Endothelial cell of umbilical vein (primary cell): ENCODE data around the gene CAMTA1. TPM values are rescaled to one million over a fixed set of nuclear protein-coding genes. Genes with fewer than 3 reads are reported as not detected.

Source experiments
- BruUV-seq: library from RNA; stranded (reverse); fragments of 400-500 nt; replicated peaks from 2 replicates; lab custom pipeline; 2021; lab: Mats Ljungman, UMichigan
- CTCF ChIA-PET: fragments of 300-600, 350-600 bp; sonication (Branson Sonifier 250); formaldehyde crosslinking; loops from one replicate; lab custom pipeline; 2021; ENCODE audit warnings: antibody characterized with exemption, inconsistent platforms; lab: Charles Lee
- POLR2A ChIA-PET: fragments of 300-600, 350-600 bp; sonication (Branson Sonifier 250); formaldehyde crosslinking; loops from one replicate; lab custom pipeline; 2021; ENCODE audit warnings: antibody characterized with exemption, inconsistent platforms; lab: Charles Lee
- DNase-seq: peaks from one replicate; pipeline ENCODE4 v3.0.0-alpha.2; 2011; ENCODE audit warnings: low read depth, low spot score
- FAIRE-seq: peaks from 2 replicates; lab custom pipeline; 2011; peaks lifted over from hg19 to GRCh38; lab: Jason Lieb, UNC
- H2AFZ ChIP-seq: 2 replicates; pipeline ENCODE4 v1.6.0; 2012; ENCODE audit warnings: low read depth, low read length, control low read depth, inconsistent platforms
- H3K27ac ChIP-seq: 2 replicates; pipeline ENCODE4 v1.5.1; 2011; ENCODE audit warnings: low read depth, mild to moderate bottlenecking, control low read depth, low read length, moderate library complexity; ENCODE audit not compliant: insufficient read depth
- H3K27me3 ChIP-seq, 2 experiments: 2 replicates each; pipeline versions ENCODE4 v1.6.0 to v1.6.1; 2011; ENCODE audit warnings: low read length in 2 of 2, mixed read lengths in 1 of 2; ENCODE audit not compliant: control insufficient read depth in 2 of 2, insufficient read depth in 2 of 2
- H3K36me3 ChIP-seq, 2 experiments: 2 replicates in 1 of 2; 3 replicates in 1 of 2; pipeline ENCODE4 v1.5.1; 2011; ENCODE audit warnings: low read length in 2 of 2, mild to moderate bottlenecking in 1 of 2, moderate library complexity in 1 of 2; ENCODE audit not compliant: control insufficient read depth in 2 of 2, insufficient read depth in 2 of 2; ENCODE audit errors: extremely low read depth in 1 of 2
- H3K4me1 ChIP-seq: 3 replicates; pipeline ENCODE4 v1.5.1; 2011; ENCODE audit warnings: mild to moderate bottlenecking, low read length; ENCODE audit not compliant: control insufficient read depth, insufficient read depth; ENCODE audit errors: extremely low read depth
- H3K4me2 ChIP-seq: 2 replicates; pipeline ENCODE4 v1.6.1; 2011; ENCODE audit warnings: low read length, control low read depth, mixed read lengths; ENCODE audit not compliant: insufficient read depth
- H3K4me3 ChIP-seq, 3 experiments: fragments of 200-600 bp in 1 of 3; sonication (generic), shearing (Covaris generic) in 1 of 3; replicated peaks in 1 of 3; 2 replicates each; pipeline ENCODE4 v1.5.1; 2011 to 2016; ENCODE audit warnings: control low read depth in 3 of 3, low read length in 3 of 3, mild to moderate bottlenecking in 2 of 3, inconsistent platforms in 1 of 3, low read depth in 1 of 3, moderate library complexity in 1 of 3; ENCODE audit not compliant: insufficient read depth in 1 of 3
- H3K79me2 ChIP-seq: 2 replicates; pipeline ENCODE4 v1.6.0; 2012; ENCODE audit warnings: low read length, inconsistent platforms; ENCODE audit not compliant: control insufficient read depth, insufficient read depth
- H3K9ac ChIP-seq: replicated peaks from 2 replicates; pipeline ENCODE3; 2011; ENCODE audit warnings: low read length, control low read depth; ENCODE audit not compliant: insufficient read depth; ENCODE audit errors: extremely low read depth
- H3K9me1 ChIP-seq: replicated peaks from 3 replicates; pipeline ENCODE4 v1.6.0; 2011; ENCODE audit warnings: mild to moderate bottlenecking, low read length; ENCODE audit not compliant: control insufficient read depth, insufficient read depth; ENCODE audit errors: extremely low read depth
- H3K9me3 ChIP-seq: replicated peaks from 2 replicates; pipeline ENCODE4 v1.5.1; 2012; ENCODE audit warnings: low read length, inconsistent platforms; ENCODE audit not compliant: control insufficient read depth, insufficient read depth
- H4K20me1 ChIP-seq: replicated peaks from 2 replicates; pipeline ENCODE3; 2011; ENCODE audit warnings: mild to moderate bottlenecking, low read length; ENCODE audit not compliant: control insufficient read depth, insufficient read depth; ENCODE audit errors: extremely low read depth
- EZH2 ChIP-seq: IDR thresholded peaks from 2 replicates; pipeline ENCODE4 v1.6.1; 2012; ENCODE audit warnings: borderline replicate concordance, low read depth, mild to moderate bottlenecking, moderate library complexity, low read length, inconsistent platforms; ENCODE audit not compliant: severe bottlenecking
- FOS ChIP-seq: IDR thresholded peaks from 2 replicates; pipeline ENCODE4 v1.6.1; 2011; ENCODE audit warnings: mild to moderate bottlenecking, low read length, moderate library complexity, borderline replicate concordance; ENCODE audit not compliant: insufficient read depth
- GATA2 ChIP-seq: IDR thresholded peaks from 2 replicates; pipeline ENCODE4 v1.7.0; 2011; ENCODE audit warnings: low read depth, mild to moderate bottlenecking, moderate library complexity, mixed read lengths, low read length; ENCODE audit not compliant: insufficient read length, insufficient read depth
- JUN ChIP-seq: IDR thresholded peaks from 2 replicates; pipeline ENCODE4 v1.6.1; 2011; ENCODE audit warnings: borderline replicate concordance, low read depth; ENCODE audit not compliant: insufficient read length, insufficient read depth
- MAX ChIP-seq: IDR thresholded peaks from 2 replicates; pipeline ENCODE4 v1.6.1; 2011; ENCODE audit not compliant: insufficient read depth, insufficient read length
- POLR2A ChIP-seq: IDR thresholded peaks from 2 replicates; pipeline ENCODE4 v1.6.1; 2012; ENCODE audit warnings: low read depth, mild to moderate bottlenecking, control low read depth, low read length
- POLR2AphosphoS5 ChIP-seq: IDR thresholded peaks from 2 replicates; pipeline ENCODE4 v1.6.1; 2012; ENCODE audit warnings: low read depth, mild to moderate bottlenecking, control low read depth, low read length, moderate library complexity; ENCODE audit not compliant: insufficient read depth
- dilution Hi-C: fragments of 300-500 bp; cut with MboI; formaldehyde crosslinking; loops from one replicate; pipeline ENCODE4 v1.15.0; 2019; ENCODE audit warnings: low sequenced_read_pairs; ENCODE audit not compliant: extremely low pct_ligation_motif_present
- intact Hi-C: fragments of 100-400 bp; cut with micrococcal nuclease; formaldehyde crosslinking; loops from one replicate; pipeline ENCODE4 v1.10.0; 2022
- polyA plus RNA-seq, 4 experiments: library from polyadenylated mRNA; depleted of rRNA in 3 of 4; stranded (reverse) in 3 of 4; unstranded in 1 of 4; fragments of >200 nt; gene quantifications; 2 replicates each; pipeline versions ENCODE4 v1.2.1 to v1.2.3, GENCODE V29; 2011 to 2012; ENCODE audit warnings: missing spikeins in 1 of 4
- total RNA-seq: library from RNA; stranded (reverse); gene quantifications from 2 replicates; pipeline ENCODE4 v1.2.3, GENCODE V29; 2021

Gene CAMTA1
- total and polyA plus RNA-seq, 2 donors (not counting 3 experiments of a cell fraction or from before 2014, with no cell fraction given), result 50.8 to 92.7 TPM

DNA sequence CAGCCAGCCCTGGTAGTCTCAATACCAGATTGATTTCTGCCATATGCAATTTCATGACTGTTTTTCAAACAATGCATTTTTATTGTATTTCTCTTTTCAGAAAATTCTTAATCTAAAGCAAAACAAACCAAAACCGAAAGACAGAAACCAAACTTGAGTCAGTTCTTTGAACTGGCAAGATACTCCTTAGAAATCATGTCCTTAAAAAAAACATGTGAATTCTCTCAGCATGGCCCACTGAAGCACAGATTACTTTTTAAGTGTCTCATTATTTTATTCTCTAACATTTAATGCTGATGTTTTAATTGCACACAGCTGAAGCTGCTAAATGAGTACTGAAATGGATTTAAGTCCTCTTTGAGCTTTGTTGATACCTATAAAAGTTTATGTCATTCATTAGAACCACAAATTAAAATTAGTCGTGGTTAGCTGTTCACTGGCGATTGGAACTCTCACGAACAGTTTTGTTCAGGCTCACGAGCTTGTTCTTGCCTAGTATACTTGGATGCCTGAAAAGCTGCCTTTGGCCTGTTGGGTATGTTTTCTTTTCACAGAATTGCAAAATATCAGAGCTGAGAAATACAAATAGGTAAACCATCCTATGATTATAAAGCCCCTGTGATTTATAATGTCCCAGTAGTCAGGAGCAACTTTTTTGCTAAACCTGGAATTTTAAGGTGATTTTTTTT lies 87.5 kb downstream of the CAMTA1 start:
- no peak overlapping the region for H3K4me3 ChIP-seq
- no peak for FAIRE-seq
- H3K9me3 ChIP-seq, result no peaks in the 10 kb centered on the region
- peaks cover 0 to 8% of the 10 kb centered on the region in 2 experiments for H3K36me3 ChIP-seq
- intact Hi-C loops, result no loop called here
- BruUV-seq, result no TSS peak
- dilution Hi-C loops, result no loop called here
- no peaks in the 10 kb centered on the region for H3K4me1 ChIP-seq
- H3K79me2 ChIP-seq, result peaks cover 4% of the 10 kb centered on the region
- DNase-seq, result no peak
- H4K20me1 ChIP-seq, result no peaks in the 10 kb centered on the region
- POLR2A ChIA-PET, result no interaction called here
- no peaks in the 10 kb centered on the region for H3K9me1 ChIP-seq
- H3K9ac ChIP-seq, result no peak overlapping the region
- H3K27me3 ChIP-seq, result no peaks in the 10 kb centered on the region
- no peak overlapping the region for H3K4me2 ChIP-seq
- CTCF ChIA-PET, result interaction anchor here (1.9 to 3.0 kb wide), 2 partner anchors 17 to 77 kb away, joined by 5 to 7 read pairs; no protein-coding TSS in a partner anchor
- no peak overlapping the region for H3K27ac ChIP-seq
- H2AFZ ChIP-seq, result no peak overlapping the region
- TF ChIP-seq MAX (no peak), POLR2A (no peak), POLR2AphosphoS5 (no peak), EZH2 (no peak), FOS (no peak), JUN (no peak), GATA2 (no peak)
